Progenitor cell of endocrine pancreas (in vitro differentiated cells): Measurements from ENCODE around the gene GALNT2. TPM values are rescaled to one million over a fixed set of nuclear protein-coding genes. Genes with fewer than 3 reads are reported as not detected.

ENCODE experiments used
- DNase-seq: peaks from one replicate; pipeline ENCODE4 v3.0.0; 2021; ENCODE audit warnings: low spot score; ENCODE audit not compliant: unreplicated experiment
- H3K27ac Mint-ChIP-seq: 2 replicates; pipeline ENCODE4 v1.8.0; 2021; ENCODE audit warnings: mild to moderate bottlenecking, moderate library complexity, mixed read lengths
- H3K27me3 Mint-ChIP-seq: 2 replicates; pipeline ENCODE4 v1.8.0; 2021; ENCODE audit warnings: mixed read lengths
- H3K36me3 Mint-ChIP-seq: 2 replicates; pipeline ENCODE4 v1.8.0; 2022; ENCODE audit warnings: mixed read lengths; ENCODE audit not compliant: insufficient read depth
- H3K4me1 Mint-ChIP-seq: 2 replicates; pipeline ENCODE4 v1.8.0; 2021; ENCODE audit warnings: low read depth, mixed read lengths
- H3K4me3 Mint-ChIP-seq: 2 replicates; pipeline ENCODE4 v1.8.0; 2021; ENCODE audit warnings: low read depth, mild to moderate bottlenecking, moderate library complexity, mixed read lengths
- H3K9me3 Mint-ChIP-seq: 2 replicates; pipeline ENCODE4 v1.8.0; 2021; ENCODE audit warnings: low read depth, mixed read lengths
- CTCF ChIP-seq: fragments of 200-600 bp; sonication (generic); IDR thresholded peaks from one replicate; pipeline ENCODE4 v1.5.0; 2021; ENCODE audit warnings: antibody characterized with exemption, mild to moderate bottlenecking; ENCODE audit not compliant: unreplicated experiment
- total RNA-seq: library from RNA; stranded (reverse); gene quantifications from 2 replicates; pipeline ENCODE4 v1.2.1, GENCODE V29; 2021

GALNT2 gene
- total RNA-seq, 1 donor from 2014 or later, result 95.2 TPM

GRCh38 chr1:230207598-230207997, 140.6 kb downstream of the GALNT2 start:
- H3K27ac Mint-ChIP-seq, result no peak overlapping the region
- H3K4me3 Mint-ChIP-seq, result no peak overlapping the region
- H3K36me3 Mint-ChIP-seq, result peaks cover 13% of the 10 kb centered on the region
- no peaks in the 10 kb centered on the region for H3K9me3 Mint-ChIP-seq
- H3K27me3 Mint-ChIP-seq, result no peaks in the 10 kb centered on the region
- no peak for TF ChIP-seq CTCF
- DNase-seq, result no peak
- H3K4me1 Mint-ChIP-seq, result peaks cover 59% of the 10 kb centered on the region

DNA sequence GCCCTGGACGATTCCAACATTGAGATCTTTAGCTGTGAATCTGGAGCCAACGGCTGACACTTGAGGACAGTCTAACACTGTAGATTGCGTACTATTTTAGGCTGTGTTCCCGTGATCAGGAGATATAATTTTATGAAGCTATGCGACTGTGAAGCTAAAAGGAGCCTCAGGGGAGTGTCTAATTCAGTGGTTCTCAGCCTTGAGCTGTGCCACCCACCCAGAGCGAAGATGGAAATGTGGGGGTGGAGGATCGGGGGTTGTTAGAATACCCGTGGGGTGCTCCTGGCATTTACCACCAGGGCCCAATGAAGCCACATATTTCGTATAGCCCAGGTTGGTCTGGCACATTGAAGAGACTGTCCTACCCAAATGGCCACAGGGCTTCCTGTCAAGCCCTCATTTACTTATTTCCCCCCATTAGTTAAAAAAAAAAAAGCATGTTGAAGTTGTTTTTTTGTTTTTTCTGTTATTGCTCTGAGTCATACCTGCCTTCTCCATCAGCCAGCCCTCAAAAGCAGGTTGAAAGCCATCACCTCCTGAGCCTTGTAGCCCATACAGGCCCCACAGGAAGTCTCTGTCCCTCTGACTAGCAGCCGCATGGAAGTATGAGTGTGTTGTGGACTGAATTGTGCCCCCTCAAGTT, 141.7 kb downstream of the GALNT2 start:
- H3K4me3 Mint-ChIP-seq, result no peak overlapping the region

GRCh38 chr1:230210326-230210980, 143.4 kb downstream of the GALNT2 start:
- peaks cover 64% of the 10 kb centered on the region for H3K4me1 Mint-ChIP-seq
- H3K27ac Mint-ChIP-seq, result peak overlapping the region; percentile 90
- no peaks in the 10 kb centered on the region for H3K9me3 Mint-ChIP-seq
- peak overlapping the region; percentile 8 for H3K4me3 Mint-ChIP-seq
- H3K36me3 Mint-ChIP-seq, result peaks cover 6% of the 10 kb centered on the region
- TF ChIP-seq CTCF, result no peak
- no peak for DNase-seq
- no peaks in the 10 kb centered on the region for H3K27me3 Mint-ChIP-seq

More for the DNA sequence above, 141.7 kb downstream of the GALNT2 start:
- no peak for DNase-seq
- Mint-ChIP-seq H3K27ac (no peak overlapping the region), H3K9me3 (no peaks in the 10 kb centered on the region), H3K27me3 (no peaks in the 10 kb centered on the region), H3K36me3 (peaks cover 7% of the 10 kb centered on the region), H3K4me1 (peaks cover 63% of the 10 kb centered on the region)
- TF ChIP-seq CTCF, result no peak

GRCh38 chr1:230210981-230211336, 143.9 kb downstream of the GALNT2 start:
- Mint-ChIP-seq H3K4me1 (peaks cover 64% of the 10 kb centered on the region), H3K9me3 (no peaks in the 10 kb centered on the region), H3K27ac (peak overlapping the region; percentile 90), H3K27me3 (no peaks in the 10 kb centered on the region), H3K36me3 (peaks cover 6% of the 10 kb centered on the region), H3K4me3 (peak overlapping the region; percentile 8)
- DNase-seq, result no peak
- no peak for TF ChIP-seq CTCF

GRCh38 chr1:230211436-230212145, 144.6 kb downstream of the GALNT2 start:
- no peak for TF ChIP-seq CTCF
- no peak overlapping the region for H3K4me3 Mint-ChIP-seq
- H3K4me1 Mint-ChIP-seq, result peaks cover 58% of the 10 kb centered on the region
- H3K27ac Mint-ChIP-seq, result peak overlapping the region; percentile 90
- peaks cover 6% of the 10 kb centered on the region for H3K36me3 Mint-ChIP-seq
- DNase-seq, result no peak
- H3K9me3 Mint-ChIP-seq, result no peaks in the 10 kb centered on the region
- H3K27me3 Mint-ChIP-seq, result no peaks in the 10 kb centered on the region
